Panc1 (cell line): ENCODE data around the gene SPCS3. TPM values are rescaled to one million over a fixed set of nuclear protein-coding genes. Genes with fewer than 3 reads are reported as not detected.
A peak's percentile ranks its signal among the peaks of the same experiment; 100 is the strongest.
"Not testable (repeated sequence)": the region's sequence is repeated elsewhere in the genome, so short reads cannot be mapped to it uniquely, and the experiment has no call there.

Experiments used
- ATAC-seq: fragments of 200-7000 bp; cut with Tn5 transposase; 2 replicates; pipeline ENCODE4 v1.9.1; 2020; ENCODE audit warnings: mild to moderate bottlenecking, moderate library complexity
- BruUV-seq: library from RNA; stranded (reverse); fragments of 400-500 nt; replicated peaks from 2 replicates; lab custom pipeline; 2021; lab: Mats Ljungman, UMichigan
- CTCF ChIA-PET: fragments of 300-600 bp; sonication (Branson Sonifier 250); formaldehyde crosslinking; loops from one replicate; lab custom pipeline; 2022; ENCODE audit warnings: antibody characterized with exemption; lab: Charles Lee
- POLR2A ChIA-PET: fragments of 300-600 bp; sonication (Branson Sonifier 250); formaldehyde crosslinking; loops from one replicate; lab custom pipeline; 2022; ENCODE audit warnings: antibody characterized with exemption; lab: Charles Lee
- DNase-seq: peaks from one replicate; pipeline ENCODE4 v3.0.0-alpha.2; 2010; ENCODE audit warnings: low read depth, low spot score
- H3K27ac ChIP-seq: 2 replicates; pipeline ENCODE4 v1.5.1; 2011; ENCODE audit warnings: mild to moderate bottlenecking, low read length, inconsistent platforms
- H3K27me3 ChIP-seq: fragments of 200-500 bp; sonication (Bioruptor generic); 2 replicates; pipeline ENCODE4 v1.6.0; 2014; ENCODE audit warnings: low read length, inconsistent platforms; ENCODE audit not compliant: control insufficient read depth, insufficient read depth
- H3K36me3 ChIP-seq: fragments of 200-500 bp; sonication (Bioruptor generic); 2 replicates; pipeline ENCODE4 v1.5.1; 2014; ENCODE audit warnings: inconsistent platforms, mild to moderate bottlenecking, low read length, moderate library complexity; ENCODE audit not compliant: control insufficient read depth, insufficient read depth
- H3K4me1 ChIP-seq: 2 replicates; pipeline ENCODE4 v1.5.1; 2011; ENCODE audit warnings: inconsistent platforms, mild to moderate bottlenecking, low read length, moderate library complexity; ENCODE audit not compliant: control insufficient read depth, insufficient read depth
- H3K4me3 ChIP-seq, 2 experiments: 2 replicates each; pipeline ENCODE4 v1.5.1; 2011 to 2012; ENCODE audit warnings: low read depth in 2 of 2, low read length in 2 of 2, mild to moderate bottlenecking in 2 of 2, inconsistent platforms in 1 of 2, moderate library complexity in 1 of 2
- H3K9me3 ChIP-seq: fragments of 200-500 bp; sonication (Bioruptor generic); 2 replicates; pipeline ENCODE4 v1.5.1; 2014; ENCODE audit warnings: low read depth, mild to moderate bottlenecking, inconsistent platforms, low read length, moderate library complexity; ENCODE audit not compliant: control insufficient read depth, insufficient read depth
- CTCF ChIP-seq: fragments of 450-650 bp; IDR thresholded peaks from 2 replicates; pipeline ENCODE4 v1.5.1; 2017; ENCODE audit warnings: mild to moderate bottlenecking
- POLR2AphosphoS5 ChIP-seq: IDR thresholded peaks from 2 replicates; pipeline ENCODE4 v1.6.1; 2012; ENCODE audit warnings: mild to moderate bottlenecking, low read depth, low read length, moderate library complexity
- SIN3A ChIP-seq: IDR thresholded peaks from 2 replicates; pipeline ENCODE4 v1.6.1; 2012; ENCODE audit warnings: low read depth, mild to moderate bottlenecking, low read length, moderate library complexity, borderline replicate concordance; ENCODE audit not compliant: insufficient read depth
- TCF7L2 ChIP-seq: IDR thresholded peaks from 2 replicates; pipeline ENCODE4 v1.6.1; 2011; ENCODE audit warnings: mild to moderate bottlenecking, low read depth, low read length, inconsistent platforms
- in situ Hi-C: cut with HindIII; loops from 2 replicates; pipeline ENCODE4 v1.10.0; 2016; ENCODE audit warnings: low sequenced_read_pairs, low pct_unique_long_range_greater_than_20kb
- intact Hi-C: fragments of 100-400 bp; cut with micrococcal nuclease; formaldehyde crosslinking; loops from one replicate; pipeline ENCODE4 v1.10.0; 2022; ENCODE audit not compliant: unreplicated experiment
- total RNA-seq: library from RNA; stranded (reverse); gene quantifications from one replicate; pipeline ENCODE4 v1.2.1, GENCODE V29; 2021; ENCODE audit not compliant: unreplicated experiment
- TF ChIP-seq, protein P1 (sequence below), 2 experiments: IDR thresholded peaks; 2 replicates each; pipeline ENCODE4 v1.6.1; 2011 to 2012; ENCODE audit warnings: low read depth in 2 of 2, control low read depth in 1 of 2, low read length in 1 of 2, mild to moderate bottlenecking in 1 of 2, moderate library complexity in 1 of 2; ENCODE audit not compliant: insufficient read depth in 1 of 2

Gene SPCS3
- total RNA-seq, 1 experiment from 2014 or later, result 78.5 TPM

GRCh38 chr4:176277162-176277904 is 42.4 kb upstream of the SPCS3 start:
- peak; percentile 93 for ATAC-seq
- Histone ChIP-seq H3K36me3 (no peaks in the 10 kb centered on the region), H3K27me3 (no peaks in the 10 kb centered on the region), H3K4me1 (no peaks in the 10 kb centered on the region), H3K27ac (no peak overlapping the region), H3K4me3 (peak overlapping the region; percentile 12 to 59), H3K9me3 (no peaks in the 10 kb centered on the region)
- intact Hi-C loops (loop anchor here (5.0 kb wide), 1 partner anchor 240 kb away; no protein-coding TSS in a partner anchor), in situ Hi-C loops (no loop called here)
- BruUV-seq, result no TSS peak
- POLR2A ChIA-PET, result no interaction called here
- CTCF ChIA-PET, result interaction anchor here (0.6 to 1.0 kb wide), 5 partner anchors 42 to 280 kb away, joined by 3 to 5 read pairs (median 3); no protein-coding TSS in a partner anchor
- TF ChIP-seq, protein P1, sequence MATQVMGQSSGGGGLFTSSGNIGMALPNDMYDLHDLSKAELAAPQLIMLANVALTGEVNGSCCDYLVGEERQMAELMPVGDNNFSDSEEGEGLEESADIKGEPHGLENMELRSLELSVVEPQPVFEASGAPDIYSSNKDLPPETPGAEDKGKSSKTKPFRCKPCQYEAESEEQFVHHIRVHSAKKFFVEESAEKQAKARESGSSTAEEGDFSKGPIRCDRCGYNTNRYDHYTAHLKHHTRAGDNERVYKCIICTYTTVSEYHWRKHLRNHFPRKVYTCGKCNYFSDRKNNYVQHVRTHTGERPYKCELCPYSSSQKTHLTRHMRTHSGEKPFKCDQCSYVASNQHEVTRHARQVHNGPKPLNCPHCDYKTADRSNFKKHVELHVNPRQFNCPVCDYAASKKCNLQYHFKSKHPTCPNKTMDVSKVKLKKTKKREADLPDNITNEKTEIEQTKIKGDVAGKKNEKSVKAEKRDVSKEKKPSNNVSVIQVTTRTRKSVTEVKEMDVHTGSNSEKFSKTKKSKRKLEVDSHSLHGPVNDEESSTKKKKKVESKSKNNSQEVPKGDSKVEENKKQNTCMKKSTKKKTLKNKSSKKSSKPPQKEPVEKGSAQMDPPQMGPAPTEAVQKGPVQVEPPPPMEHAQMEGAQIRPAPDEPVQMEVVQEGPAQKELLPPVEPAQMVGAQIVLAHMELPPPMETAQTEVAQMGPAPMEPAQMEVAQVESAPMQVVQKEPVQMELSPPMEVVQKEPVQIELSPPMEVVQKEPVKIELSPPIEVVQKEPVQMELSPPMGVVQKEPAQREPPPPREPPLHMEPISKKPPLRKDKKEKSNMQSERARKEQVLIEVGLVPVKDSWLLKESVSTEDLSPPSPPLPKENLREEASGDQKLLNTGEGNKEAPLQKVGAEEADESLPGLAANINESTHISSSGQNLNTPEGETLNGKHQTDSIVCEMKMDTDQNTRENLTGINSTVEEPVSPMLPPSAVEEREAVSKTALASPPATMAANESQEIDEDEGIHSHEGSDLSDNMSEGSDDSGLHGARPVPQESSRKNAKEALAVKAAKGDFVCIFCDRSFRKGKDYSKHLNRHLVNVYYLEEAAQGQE (IDR thresholded peaks at IDR 0.05; ENCODE audit: insufficient read depth in 1 of 2, low read depth in 2 of 2, low read length in 1 of 2), result no peak
- TF ChIP-seq TCF7L2 (no peak), CTCF (peak; percentile 74), POLR2AphosphoS5 (no peak), SIN3A (no peak)
- no peak for DNase-seq

- POLR2A ChIA-PET, H3K4me3 ChIP-seq, CTCF ChIA-PET, H3K27me3 ChIP-seq, H3K36me3 ChIP-seq, H3K4me1 ChIP-seq, in situ Hi-C loops, ATAC-seq, H3K9me3 ChIP-seq, BruUV-seq, DNase-seq, H3K27ac ChIP-seq: not testable (repeated sequence)
- intact Hi-C loops, result loop anchor here (5.0 kb wide), 1 partner anchor 242 kb away; no protein-coding TSS in a partner anchor
These were observed 40.2 kb upstream of the SPCS3 start for GRCh38 chr4:176279560-176279959.

DNA sequence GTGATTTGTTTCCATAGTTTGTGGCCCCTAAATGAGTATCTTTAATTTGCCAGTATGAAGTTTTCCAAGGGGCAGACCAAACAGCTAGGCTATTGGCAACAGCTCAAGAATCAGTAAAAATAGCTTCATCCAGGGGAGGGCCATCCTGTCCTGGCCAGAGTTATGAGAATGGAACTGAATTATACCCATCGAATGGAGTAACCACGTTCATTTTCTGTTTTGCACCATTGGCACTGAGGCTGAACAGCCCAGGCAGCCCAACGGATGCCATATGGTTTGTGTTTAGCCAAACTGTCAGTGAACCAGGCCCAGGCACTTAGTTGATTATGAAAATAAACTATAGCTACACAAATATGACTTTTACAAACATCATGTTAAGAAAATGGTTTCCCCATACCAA is 33.0 kb upstream of the SPCS3 start:
- POLR2A ChIA-PET, result no interaction called here
- intact Hi-C loops, result no loop called here
- no TSS peak for BruUV-seq

More for the DNA sequence above, 33.0 kb upstream of the SPCS3 start:
- no peak for ATAC-seq
- Histone ChIP-seq H3K4me1 (no peaks in the 10 kb centered on the region), H3K9me3 (no peaks in the 10 kb centered on the region), H3K27ac (no peak overlapping the region), H3K4me3 (no peak overlapping the region), H3K27me3 (no peaks in the 10 kb centered on the region), H3K36me3 (no peaks in the 10 kb centered on the region)
- CTCF ChIA-PET, result no interaction called here
- in situ Hi-C loops, result no loop called here
- no peak for DNase-seq
- TF ChIP-seq, protein P1 (IDR thresholded peaks at IDR 0.05; ENCODE audit: insufficient read depth in 1 of 2, low read depth in 2 of 2, low read length in 1 of 2), result no peak
- TF ChIP-seq TCF7L2, result no peak
